ENCODE measurements around the gene ASB13. TPM values are rescaled to one million over a fixed set of nuclear protein-coding genes. Genes with fewer than 3 reads are reported as not detected.

Gene ASB13
- total and polyA plus RNA-seq, 2 donors (not counting 1 experiment from before 2014, with no cell fraction given), result 2.5 to 4.4 TPM

DNA sequence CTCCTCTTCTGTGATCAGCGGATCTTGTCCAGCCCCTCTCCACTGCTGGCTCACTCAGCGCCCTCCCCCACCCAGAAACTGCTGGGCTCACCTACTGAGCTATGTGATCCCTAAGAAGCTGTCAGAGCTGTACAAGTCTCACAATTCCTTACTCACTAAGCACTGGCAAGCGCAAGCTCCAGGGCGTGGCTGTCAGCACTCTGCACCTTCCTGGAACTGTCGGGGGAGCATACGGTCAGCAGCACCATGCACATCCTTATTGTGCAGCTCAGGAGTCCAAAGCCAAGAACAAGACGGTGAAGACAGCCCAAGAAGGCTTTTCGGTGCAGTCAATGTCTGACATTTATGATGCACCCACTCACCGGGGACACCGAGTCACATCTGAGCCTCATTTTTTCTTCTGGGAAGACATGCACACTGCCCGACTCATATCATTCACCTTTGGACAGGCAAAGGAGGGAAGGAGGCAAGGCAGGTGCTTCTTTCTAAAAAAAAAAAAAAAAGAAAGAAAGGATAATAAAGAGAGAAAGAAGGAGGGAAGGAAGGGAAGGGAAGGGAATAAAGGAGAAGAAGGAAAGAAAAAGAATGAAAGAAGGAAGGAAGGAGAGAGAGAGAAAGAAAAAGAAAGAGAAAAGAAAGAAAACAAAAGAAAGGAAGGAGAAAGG is 56.3 kb downstream of the ASB13 start:
- no peak overlapping the region for H3K4me2 ChIP-seq (replicated peaks; ENCODE audit: low read depth, low read length, poor library complexity, severe bottlenecking)
- peaks cover 0 to 18% (median 2%) of the 10 kb centered on the region in 4 experiments for H3K27me3 ChIP-seq (replicated peaks in 1 of 4; ENCODE audit: control extremely low read depth in 1 of 4, control insufficient read depth in 3 of 4, insufficient read depth in 4 of 4, low read length in 3 of 4)
- no peak overlapping the region for H3K4me3 ChIP-seq (ENCODE audit: control extremely low read depth in 1 of 5, extremely low read depth in 1 of 5, insufficient read depth in 1 of 5, low read depth in 2 of 5, low read length in 4 of 5)
- H4K20me1 ChIP-seq (ENCODE audit: control insufficient read depth, insufficient read depth, low read length, poor library complexity, severe bottlenecking), result no peaks in the 10 kb centered on the region
- H3K9me3 Mint-ChIP-seq (ENCODE audit: insufficient read depth), result no peaks in the 10 kb centered on the region
- H3K4me1 Mint-ChIP-seq, result no peaks in the 10 kb centered on the region
- H3K9me3 ChIP-seq (ENCODE audit: control extremely low read depth in 1 of 3, control insufficient read depth in 2 of 3, insufficient read depth in 1 of 3, low read length in 2 of 3), result peaks cover 0 to 2% (median 0%) of the 10 kb centered on the region in 3 donors
- 92% methylated on average over 9 of the region's 11 CpGs for WGBS (ENCODE audit: insufficient coverage)
- no peak for ATAC-seq (ENCODE audit: low read depth)
- ChIA-PET POLR2A (no interaction called here), CTCF (interaction anchor here (1.5 kb wide), 1 partner anchor 19 kb away, joined by 3 read pairs; no protein-coding TSS in a partner anchor)
- no peaks in the 10 kb centered on the region for H3K4me1 ChIP-seq (ENCODE audit: control insufficient read depth in 2 of 2, insufficient read depth in 2 of 2, low read length in 2 of 2)
- no peak overlapping the region for H3K4me3 Mint-ChIP-seq
- H2AFZ ChIP-seq (ENCODE audit: insufficient read depth, low read depth, low read length, poor library complexity, severe bottlenecking), result no peak overlapping the region
- DNase-seq, result no peak
- no peaks in the 10 kb centered on the region for H3K36me3 ChIP-seq (replicated peaks in 1 of 2; ENCODE audit: control extremely low read depth in 1 of 2, control insufficient read depth in 1 of 2, extremely low read depth in 1 of 2, insufficient read depth in 2 of 2, low read length in 1 of 2)
- no peak overlapping the region for H3K9ac ChIP-seq (ENCODE audit: low read length)
- peaks cover 17% of the 10 kb centered on the region for H3K27me3 Mint-ChIP-seq
- no peak overlapping the region for H3K27ac ChIP-seq (ENCODE audit: low read length in 2 of 2)
- intact Hi-C loops (cut with micrococcal nuclease), result no loop called here
- no peak for TF ChIP-seq EZH2 (IDR thresholded peaks at IDR 0.05; ENCODE audit: borderline replicate concordance, insufficient read depth, low read depth, low read length, poor library complexity, severe bottlenecking)
- H3K79me2 ChIP-seq (ENCODE audit: control insufficient read depth, insufficient read depth, low read length), result no peaks in the 10 kb centered on the region
- no peak overlapping the region for H3K27ac Mint-ChIP-seq

- Histone ChIP-seq H2AFZ (ENCODE audit: insufficient read depth, low read depth, low read length, poor library complexity, severe bottlenecking) (no peak overlapping the region), H3K9ac (ENCODE audit: low read length) (no peak overlapping the region), H3K4me3 (ENCODE audit: control extremely low read depth in 1 of 5, extremely low read depth in 1 of 5, insufficient read depth in 1 of 5, low read depth in 2 of 5, low read length in 4 of 5) (no peak overlapping the region), H4K20me1 (ENCODE audit: control insufficient read depth, insufficient read depth, low read length, poor library complexity, severe bottlenecking) (no peaks in the 10 kb centered on the region), H3K27me3 (replicated peaks in 1 of 4; ENCODE audit: control extremely low read depth in 1 of 4, control insufficient read depth in 3 of 4, insufficient read depth in 4 of 4, low read length in 3 of 4) (peaks cover 0 to 18% (median 2%) of the 10 kb centered on the region in 4 experiments), H3K27ac (ENCODE audit: low read length in 2 of 2) (no peak overlapping the region), H3K4me1 (ENCODE audit: control insufficient read depth in 2 of 2, insufficient read depth in 2 of 2, low read length in 2 of 2) (no peaks in the 10 kb centered on the region), H3K4me2 (replicated peaks; ENCODE audit: low read depth, low read length, poor library complexity, severe bottlenecking) (no peak overlapping the region), H3K36me3 (replicated peaks in 1 of 2; ENCODE audit: control extremely low read depth in 1 of 2, control insufficient read depth in 1 of 2, extremely low read depth in 1 of 2, insufficient read depth in 2 of 2, low read length in 1 of 2) (no peaks in the 10 kb centered on the region), H3K79me2 (ENCODE audit: control insufficient read depth, insufficient read depth, low read length) (no peaks in the 10 kb centered on the region), H3K9me3 (ENCODE audit: control extremely low read depth in 1 of 3, control insufficient read depth in 2 of 3, insufficient read depth in 1 of 3, low read length in 2 of 3) (peaks cover 0 to 2% (median 0%) of the 10 kb centered on the region in 3 donors)
- ATAC-seq (ENCODE audit: low read depth) (no peak), DNase-seq (no peak)
- WGBS (ENCODE audit: insufficient coverage), result 83% methylated on average over 11 of the region's 12 CpGs
- no peak for TF ChIP-seq EZH2 (IDR thresholded peaks at IDR 0.05; ENCODE audit: borderline replicate concordance, insufficient read depth, low read depth, low read length, poor library complexity, severe bottlenecking)
- TF ChIP-seq, protein P1, sequence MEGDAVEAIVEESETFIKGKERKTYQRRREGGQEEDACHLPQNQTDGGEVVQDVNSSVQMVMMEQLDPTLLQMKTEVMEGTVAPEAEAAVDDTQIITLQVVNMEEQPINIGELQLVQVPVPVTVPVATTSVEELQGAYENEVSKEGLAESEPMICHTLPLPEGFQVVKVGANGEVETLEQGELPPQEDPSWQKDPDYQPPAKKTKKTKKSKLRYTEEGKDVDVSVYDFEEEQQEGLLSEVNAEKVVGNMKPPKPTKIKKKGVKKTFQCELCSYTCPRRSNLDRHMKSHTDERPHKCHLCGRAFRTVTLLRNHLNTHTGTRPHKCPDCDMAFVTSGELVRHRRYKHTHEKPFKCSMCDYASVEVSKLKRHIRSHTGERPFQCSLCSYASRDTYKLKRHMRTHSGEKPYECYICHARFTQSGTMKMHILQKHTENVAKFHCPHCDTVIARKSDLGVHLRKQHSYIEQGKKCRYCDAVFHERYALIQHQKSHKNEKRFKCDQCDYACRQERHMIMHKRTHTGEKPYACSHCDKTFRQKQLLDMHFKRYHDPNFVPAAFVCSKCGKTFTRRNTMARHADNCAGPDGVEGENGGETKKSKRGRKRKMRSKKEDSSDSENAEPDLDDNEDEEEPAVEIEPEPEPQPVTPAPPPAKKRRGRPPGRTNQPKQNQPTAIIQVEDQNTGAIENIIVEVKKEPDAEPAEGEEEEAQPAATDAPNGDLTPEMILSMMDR (IDR thresholded peaks at IDR 0.05), result no peak
- peaks cover 17% of the 10 kb centered on the region for H3K27me3 Mint-ChIP-seq
- no peak overlapping the region for H3K4me3 Mint-ChIP-seq
- H3K9me3 Mint-ChIP-seq (ENCODE audit: insufficient read depth), result no peaks in the 10 kb centered on the region
- H3K27ac Mint-ChIP-seq, result no peak overlapping the region
- intact Hi-C loops (cut with micrococcal nuclease), result no loop called here
- CTCF ChIA-PET, result interaction anchor here (1.5 to 2.6 kb wide), 2 partner anchors 14 to 21 kb away, joined by 3 to 10 read pairs; no protein-coding TSS in a partner anchor
- H3K4me1 Mint-ChIP-seq, result no peaks in the 10 kb centered on the region
- POLR2A ChIA-PET, result no interaction called here
Measured at GRCh38 chr10:5608608-5609220, 57.7 kb downstream of the ASB13 start.
